Measurements from ENCODE around the gene RARRES2.

Gene RARRES2

DNA sequence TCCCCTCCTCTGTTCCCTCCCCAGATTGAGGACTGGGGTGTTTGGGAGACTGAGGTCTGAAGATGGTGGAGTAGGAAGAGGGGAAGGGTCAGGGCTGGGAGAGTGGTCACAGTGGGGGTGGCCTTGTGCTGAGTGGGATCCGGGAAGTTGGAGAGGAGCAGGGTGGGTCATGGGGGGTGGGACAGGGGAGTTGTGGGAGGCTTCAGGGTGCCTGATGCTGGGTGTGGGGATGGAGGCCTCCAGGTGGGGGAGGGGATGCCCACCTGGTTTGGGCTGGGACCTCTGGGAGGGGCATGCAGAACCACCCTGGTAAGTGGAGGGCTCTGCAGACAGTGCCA is 40.3 kb upstream of the RARRES2 start:
- Histone ChIP-seq H3K36me3 (no peaks in the 10 kb centered on the region), H3K4me3 (ENCODE audit: low read depth, low read length) (no peak overlapping the region), H3K9me3 (no peaks in the 10 kb centered on the region), H3K4me1 (peaks cover 4% of the 10 kb centered on the region; the same call in 1 of the 2 replicates), H3K27me3 (no peaks in the 10 kb centered on the region)
- no peak for DNase-seq
- TF ChIP-seq, protein P1, sequence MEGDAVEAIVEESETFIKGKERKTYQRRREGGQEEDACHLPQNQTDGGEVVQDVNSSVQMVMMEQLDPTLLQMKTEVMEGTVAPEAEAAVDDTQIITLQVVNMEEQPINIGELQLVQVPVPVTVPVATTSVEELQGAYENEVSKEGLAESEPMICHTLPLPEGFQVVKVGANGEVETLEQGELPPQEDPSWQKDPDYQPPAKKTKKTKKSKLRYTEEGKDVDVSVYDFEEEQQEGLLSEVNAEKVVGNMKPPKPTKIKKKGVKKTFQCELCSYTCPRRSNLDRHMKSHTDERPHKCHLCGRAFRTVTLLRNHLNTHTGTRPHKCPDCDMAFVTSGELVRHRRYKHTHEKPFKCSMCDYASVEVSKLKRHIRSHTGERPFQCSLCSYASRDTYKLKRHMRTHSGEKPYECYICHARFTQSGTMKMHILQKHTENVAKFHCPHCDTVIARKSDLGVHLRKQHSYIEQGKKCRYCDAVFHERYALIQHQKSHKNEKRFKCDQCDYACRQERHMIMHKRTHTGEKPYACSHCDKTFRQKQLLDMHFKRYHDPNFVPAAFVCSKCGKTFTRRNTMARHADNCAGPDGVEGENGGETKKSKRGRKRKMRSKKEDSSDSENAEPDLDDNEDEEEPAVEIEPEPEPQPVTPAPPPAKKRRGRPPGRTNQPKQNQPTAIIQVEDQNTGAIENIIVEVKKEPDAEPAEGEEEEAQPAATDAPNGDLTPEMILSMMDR (IDR thresholded peaks at IDR 0.05; ENCODE audit: low read depth, low read length), result no peak

DNA sequence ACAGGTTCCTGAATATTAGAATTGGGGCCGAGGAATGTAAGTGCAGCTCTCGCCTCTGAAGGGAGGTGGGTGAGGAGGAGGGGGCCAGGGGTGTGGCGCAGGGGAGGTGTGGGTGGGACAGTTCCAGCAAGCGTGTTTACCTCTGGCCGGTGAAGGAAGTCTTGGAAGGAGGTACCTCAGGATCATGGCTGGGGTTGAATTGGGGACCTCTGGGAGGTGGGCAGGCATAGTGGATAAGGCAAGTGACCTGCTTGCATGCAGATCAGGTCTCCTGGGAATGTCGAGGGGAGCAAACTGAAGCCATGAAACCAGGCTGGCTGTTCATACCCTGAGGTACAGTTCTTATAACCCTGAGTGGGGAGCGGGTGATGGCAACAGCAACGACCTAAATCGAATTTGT is 39.7 kb upstream of the RARRES2 start:
- no peaks in the 10 kb centered on the region for H3K27me3 ChIP-seq
- no peaks in the 10 kb centered on the region for H3K9me3 ChIP-seq
- no peak overlapping the region; the same call in 1 of the 2 replicates for H3K4me3 ChIP-seq (ENCODE audit: low read depth, low read length)
- H3K4me1 ChIP-seq, result peaks cover 4% of the 10 kb centered on the region; the same call in 1 of the 2 replicates
- TF ChIP-seq, protein P1 (IDR thresholded peaks at IDR 0.05; ENCODE audit: low read depth, low read length), result no peak
- H3K36me3 ChIP-seq, result 0 out of 2 replicates have a peak, but pooled peaks cover 2% of the 10 kb centered on the region
- DNase-seq, result no peak

DNA sequence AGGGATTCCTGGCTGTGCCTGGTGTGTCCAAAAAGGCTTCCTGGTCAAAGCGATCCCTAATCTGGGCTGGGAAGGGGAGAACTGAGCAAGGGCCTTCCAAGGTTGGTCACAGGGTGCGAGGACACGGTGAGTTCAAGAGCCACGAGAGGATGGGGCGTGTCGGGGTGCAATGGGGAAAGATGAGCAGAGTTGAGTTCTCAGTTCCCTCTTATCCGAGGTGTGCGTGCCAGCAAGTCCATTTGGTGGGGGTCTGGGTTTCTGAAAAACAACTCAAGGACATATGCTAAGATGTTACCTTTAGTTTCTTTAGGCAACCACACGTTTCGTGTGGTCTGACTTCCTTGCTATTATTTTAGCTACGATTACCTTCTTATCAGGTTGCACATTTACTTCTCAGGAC is 39.0 kb upstream of the RARRES2 start:
- Histone ChIP-seq H3K9me3 (no peaks in the 10 kb centered on the region), H3K36me3 (0 out of 2 replicates have a peak, but pooled peaks cover 4% of the 10 kb centered on the region), H3K27me3 (no peaks in the 10 kb centered on the region), H3K4me3 (ENCODE audit: low read depth, low read length) (peak overlapping the region; percentile 92), H3K4me1 (peaks cover 4% of the 10 kb centered on the region; the same call in 1 of the 2 replicates)
- TF ChIP-seq, protein P1 (IDR thresholded peaks at IDR 0.05; ENCODE audit: low read depth, low read length), result no peak
- no peak for DNase-seq

DNA sequence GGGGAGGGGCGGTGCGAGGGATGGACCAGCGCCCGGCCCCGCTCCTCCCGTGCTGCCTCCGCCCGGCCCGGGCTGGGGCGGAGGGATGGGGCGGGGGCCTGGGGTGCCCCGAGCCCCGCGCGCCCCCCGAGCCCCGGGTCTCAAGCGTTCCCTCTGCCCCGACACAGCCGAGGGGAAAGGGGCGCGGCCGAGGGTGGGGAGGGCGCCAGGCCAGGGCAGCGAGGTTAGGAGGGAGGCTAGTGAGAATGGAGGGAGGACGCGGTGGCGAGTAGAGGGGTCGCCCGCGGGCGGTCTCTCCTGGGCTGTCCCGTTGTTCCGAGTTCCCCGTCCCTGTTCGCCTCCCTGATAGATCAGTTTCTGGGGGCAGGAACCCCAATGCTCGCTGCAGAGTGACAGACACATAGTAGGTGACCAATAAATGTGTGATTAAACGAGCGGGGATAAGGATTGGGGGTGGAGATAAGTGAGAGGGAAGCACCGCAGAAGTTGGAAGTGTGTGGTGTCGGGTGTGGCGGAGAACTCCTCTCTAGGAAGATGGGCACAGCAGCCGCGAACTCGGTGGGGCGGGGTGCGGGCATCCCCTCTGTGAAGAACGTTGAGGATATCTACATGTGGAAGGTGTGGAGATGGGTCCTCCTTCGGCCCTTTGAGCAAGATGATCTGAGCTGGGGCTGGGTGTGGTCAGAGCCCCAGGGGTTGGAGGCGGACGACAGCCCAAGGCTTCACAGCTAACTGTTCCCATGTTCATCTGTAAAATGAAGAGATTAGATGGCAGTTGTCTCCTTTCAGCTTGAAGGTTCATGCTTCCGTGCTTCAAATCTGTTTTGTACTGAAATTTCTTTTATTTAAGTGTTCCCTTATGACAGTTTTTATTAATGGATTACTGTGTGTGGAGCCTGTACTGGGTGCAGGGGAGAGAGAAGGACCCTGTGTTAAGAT is 38.3 kb upstream of the RARRES2 start:
- Histone ChIP-seq H3K9me3 (no peaks in the 10 kb centered on the region), H3K27me3 (no peaks in the 10 kb centered on the region), H3K4me1 (peaks cover 4% of the 10 kb centered on the region; the same call in 1 of the 2 replicates), H3K36me3 (peaks cover 10% of the 10 kb centered on the region), H3K4me3 (ENCODE audit: low read depth, low read length) (peak overlapping the region; percentile 92)
- TF ChIP-seq, protein P1 (IDR thresholded peaks at IDR 0.05; ENCODE audit: low read depth, low read length), result no peak
- DNase-seq, result no peak

DNA sequence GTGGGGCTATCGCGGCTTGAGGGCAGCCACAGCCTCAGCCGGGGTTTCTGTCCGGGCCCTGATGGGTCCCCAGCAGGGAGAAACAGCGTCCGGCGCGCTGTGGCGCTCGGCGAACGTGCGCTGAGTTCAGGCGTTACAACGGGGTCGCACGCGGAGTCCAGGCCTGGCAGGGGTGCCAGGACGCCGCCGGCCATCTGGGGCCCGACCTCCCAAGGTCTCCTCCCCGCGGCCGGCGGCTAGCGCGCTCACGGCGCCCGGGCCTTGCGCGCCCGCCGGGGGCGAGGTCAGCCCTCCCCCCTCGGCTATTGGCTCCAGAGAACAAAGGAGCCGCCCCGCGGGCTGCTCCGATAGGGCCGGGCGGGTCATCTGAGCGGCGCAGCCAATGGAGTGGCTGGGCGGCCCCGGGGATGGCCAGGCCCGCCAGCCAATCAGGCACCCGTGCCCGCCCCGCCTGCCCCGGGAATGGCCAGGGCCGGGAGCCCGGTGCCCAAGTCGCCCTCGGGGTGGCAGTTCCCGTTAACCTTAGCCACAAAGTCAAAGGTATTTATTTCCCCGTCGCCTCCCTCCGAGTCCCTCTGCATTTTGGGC is 37.5 kb upstream of the RARRES2 start, which contains the start of gene ZNF775:
ZNF775 (plus strand) TSS at position 478 of the 588 bp plus-strand sequence. CDS start 9,141 bp downstream, outside the sequence.
- DNase-seq, result peak; percentile 97
- TF ChIP-seq, protein P1 (IDR thresholded peaks at IDR 0.05; ENCODE audit: low read depth, low read length), result no peak
- no peaks in the 10 kb centered on the region for H3K27me3 ChIP-seq
- peaks cover 18% of the 10 kb centered on the region for H3K36me3 ChIP-seq
- H3K4me3 ChIP-seq (ENCODE audit: low read depth, low read length), result peak within 1 kb of the TSS; percentile 92
- H3K4me1 ChIP-seq, result peaks cover 4% of the 10 kb centered on the region; the same call in 1 of the 2 replicates
- no peaks in the 10 kb centered on the region for H3K9me3 ChIP-seq

All from BE2C (cell line).